Frontal cortex (tissue), 4 donors: ENCODE measurements around the gene RP9. TPM values are rescaled to one million over a fixed set of nuclear protein-coding genes. Genes with fewer than 3 reads are reported as not detected.
A peak's percentile ranks its signal among the peaks of the same experiment; 100 is the strongest.

Source experiments
- DNase-seq, 2 donors: peaks; one replicate each; pipeline ENCODE4 v3.0.0; 2012; ENCODE audit warnings: low spot score in 2 of 2
- FAIRE-seq: peaks from 2 replicates; lab custom pipeline; 2012; peaks lifted over from hg19 to GRCh38; lab: Jason Lieb, UNC
- total RNA-seq: library from RNA; depleted of rRNA; stranded (reverse); fragments of >200 nt; gene quantifications from one replicate; pipeline ENCODE4 v1.2.3, GENCODE V29; 2014
- donor health status: control.
- donor health status: control.
- donor health status: control.

RP9 gene, protein sequence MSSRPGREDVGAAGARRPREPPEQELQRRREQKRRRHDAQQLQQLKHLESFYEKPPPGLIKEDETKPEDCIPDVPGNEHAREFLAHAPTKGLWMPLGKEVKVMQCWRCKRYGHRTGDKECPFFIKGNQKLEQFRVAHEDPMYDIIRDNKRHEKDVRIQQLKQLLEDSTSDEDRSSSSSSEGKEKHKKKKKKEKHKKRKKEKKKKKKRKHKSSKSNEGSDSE
- total RNA-seq, result 6.9 TPM

- FAIRE-seq (no peak), DNase-seq (peak; percentile 78 to 79)
These were observed at the start of gene RP9 for GRCh38 chr7:33109005-33109757. Gene RP9, minus strand, starts transcription at chr7:33109404. Its CDS starts 32 bp downstream, at chr7:33109372.

- DNase-seq, result no peak
- no peak for FAIRE-seq
These were observed 48.6 kb upstream of the RP9 start for GRCh38 chr7:33157781-33158180.

- DNase-seq (no peak), FAIRE-seq (no peak)
These were observed 48.1 kb upstream of the RP9 start for GRCh38 chr7:33157311-33157710.

GRCh38 chr7:33156441-33156840 lies 47.2 kb upstream of the RP9 start:
- FAIRE-seq, result no peak
- no peak for DNase-seq

GRCh38 chr7:33155811-33156210 lies 46.6 kb upstream of the RP9 start:
- DNase-seq, result no peak
- FAIRE-seq, result no peak

GRCh38 chr7:33152087-33152486 lies 42.9 kb upstream of the RP9 start:
- DNase-seq, result no peak
- FAIRE-seq, result no peak

- DNase-seq, result no peak
- no peak for FAIRE-seq
These were observed 36.0 kb upstream of the RP9 start for GRCh38 chr7:33145156-33145555.

- no peak for DNase-seq
- FAIRE-seq, result no peak
These were observed 35.0 kb upstream of the RP9 start for GRCh38 chr7:33143996-33144718.

GRCh38 chr7:33142585-33142984 lies 33.4 kb upstream of the RP9 start:
- no peak for DNase-seq
- FAIRE-seq, result no peak

- FAIRE-seq (no peak), DNase-seq (no peak)
These were observed 27.9 kb upstream of the RP9 start for GRCh38 chr7:33137103-33137502.

- no peak for DNase-seq
- no peak for FAIRE-seq
These were observed 21.0 kb upstream of the RP9 start for GRCh38 chr7:33130184-33130583.

- no peak for FAIRE-seq
These were observed 20.6 kb upstream of the RP9 start for GRCh38 chr7:33129806-33130153.

GRCh38 chr7:33128990-33129805 lies 20.0 kb upstream of the RP9 start, which contains the start of gene BBS9:
Gene BBS9, plus strand, starts transcription at chr7:33129564. Its CDS starts 16,689 bp downstream, at chr7:33146253.
- peak; percentile 90 to 91 for DNase-seq
- no peak for FAIRE-seq

More at GRCh38 chr7:33129806-33130153, 20.6 kb upstream of the RP9 start:
- DNase-seq, result no peak

DNA sequence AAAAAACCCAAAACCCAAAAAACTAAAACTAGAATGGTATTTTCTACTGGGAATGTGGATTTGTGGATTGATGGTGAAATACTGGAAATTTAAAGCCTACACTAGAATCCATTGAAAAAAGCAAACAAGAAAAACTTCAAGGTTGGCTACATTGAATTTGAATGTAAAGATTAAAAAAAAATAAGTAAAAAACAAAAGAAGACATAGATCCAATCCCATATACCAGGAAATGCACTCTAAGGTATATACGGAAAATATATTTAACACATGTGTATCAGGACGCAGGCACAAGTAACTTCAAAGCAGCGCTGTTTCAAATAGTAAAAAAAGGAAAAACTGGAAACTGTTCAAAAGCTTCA lies 19.4 kb upstream of the RP9 start:
- FAIRE-seq (no peak), DNase-seq (no peak)

DNA sequence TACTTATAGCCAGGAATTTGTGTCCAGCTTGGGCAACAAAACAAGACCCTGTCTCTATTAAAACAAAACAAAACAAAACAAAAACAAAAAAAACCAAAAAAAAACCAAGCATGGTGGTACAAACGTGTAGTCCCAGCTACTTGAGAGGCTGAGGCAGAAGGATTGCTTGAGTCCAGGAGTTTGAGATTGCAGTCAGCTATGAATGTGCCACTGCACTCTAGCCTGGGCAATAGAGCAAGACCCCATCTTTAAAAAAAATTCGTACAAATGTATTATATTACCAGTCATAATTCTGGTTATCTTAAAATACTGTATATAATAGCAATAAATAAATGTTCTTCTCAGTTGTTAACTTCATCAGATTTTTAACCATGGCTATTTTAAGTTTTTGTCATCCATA lies 17.9 kb upstream of the RP9 start:
- no peak for FAIRE-seq

DNA sequence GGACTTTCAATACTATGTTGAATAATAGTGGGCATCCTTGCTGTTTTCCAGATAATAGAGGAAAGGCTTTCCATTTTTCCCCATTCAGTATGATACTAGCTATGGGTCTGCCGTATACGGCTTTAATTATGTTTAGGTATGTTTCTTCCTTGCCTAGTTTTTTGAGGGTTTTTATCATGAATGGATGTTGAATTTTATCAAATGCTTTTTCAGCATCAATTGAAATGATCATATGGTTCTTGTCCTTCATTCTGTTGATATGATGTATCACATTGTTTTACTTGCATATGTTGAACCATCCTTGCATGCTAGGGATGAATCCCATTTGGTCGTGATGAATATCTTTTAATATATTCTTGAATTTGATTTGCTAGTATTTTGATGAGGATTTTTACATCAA lies 9.2 kb upstream of the RP9 start:
- FAIRE-seq, result no peak
- no peak for DNase-seq

More for the DNA sequence above, 17.9 kb upstream of the RP9 start:
- no peak for DNase-seq

GRCh38 chr7:33114976-33115375 lies 5.8 kb upstream of the RP9 start:
- FAIRE-seq (no peak), DNase-seq (no peak)

- FAIRE-seq, result no peak
- no peak for DNase-seq
These were observed 2.4 kb upstream of the RP9 start for GRCh38 chr7:33111614-33112013.

- peak in 1 of 2 donors; percentile 19 for DNase-seq
- FAIRE-seq, result no peak
These were observed 594 bp upstream of the RP9 start for GRCh38 chr7:33109758-33110238.

DNA sequence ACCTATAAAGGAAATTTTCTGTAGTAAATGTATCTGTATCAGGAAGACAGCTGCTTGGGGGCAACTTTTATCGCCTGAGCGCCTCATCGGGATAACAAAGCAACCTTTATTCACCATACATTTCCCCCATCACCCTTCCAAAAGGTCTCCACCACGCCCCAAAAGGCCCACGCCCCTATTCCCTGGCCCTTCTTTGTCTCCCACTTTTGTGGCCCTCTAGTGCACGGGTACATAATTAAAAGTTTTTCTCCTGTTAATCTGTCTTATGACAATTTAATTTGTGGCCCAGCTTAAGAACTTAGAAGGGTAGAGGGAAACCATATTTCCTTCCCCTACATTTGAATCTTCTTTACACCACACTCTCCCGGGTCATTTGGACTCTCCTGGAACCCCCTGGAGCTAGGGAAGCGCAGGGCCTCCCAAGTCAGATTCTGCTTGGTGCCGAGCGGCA lies 625 bp downstream of the RP9 start:
- DNase-seq (no peak), FAIRE-seq (no peak)
